GM19043 (cell line): Measurements from ENCODE around the gene U2AF2.

Experiments
- ATAC-seq: cut with Tn5 transposase; IDR thresholded peaks from one replicate; pipeline ENCODE4 v1.9.1; 2021; ENCODE audit warnings: low read depth; ENCODE audit not compliant: unreplicated experiment

Gene U2AF2

GRCh38 chr19:55621205-55621672 is 33.6 kb upstream of the U2AF2 start:
- ATAC-seq: no peak

- ATAC-seq: no peak
These were observed 33.1 kb upstream of the U2AF2 start for GRCh38 chr19:55621673-55622231.

GRCh38 chr19:55622242-55622969 is 32.4 kb upstream of the U2AF2 start:
- ATAC-seq: no peak

- ATAC-seq: no peak
These were observed 31.7 kb upstream of the U2AF2 start for GRCh38 chr19:55623130-55623529.

GRCh38 chr19:55623561-55623960 is 31.3 kb upstream of the U2AF2 start:
- no peak for ATAC-seq

- peak; percentile 41 for ATAC-seq
These were observed 30.5 kb upstream of the U2AF2 start, which contains the start of gene ZNF784 for GRCh38 chr19:55624109-55625003. Gene ZNF784, minus strand, starts transcription at chr19:55624566. Its CDS starts 5 bp downstream, at chr19:55624561.

- ATAC-seq: no peak
These were observed 29.9 kb upstream of the U2AF2 start for GRCh38 chr19:55625004-55625326.

GRCh38 chr19:55626350-55626749 is 28.5 kb upstream of the U2AF2 start:
- no peak for ATAC-seq

GRCh38 chr19:55632463-55632834 is 22.4 kb upstream of the U2AF2 start:
- no peak for ATAC-seq

- no peak for ATAC-seq
These were observed 21.0 kb upstream of the U2AF2 start for GRCh38 chr19:55633861-55634260.

- ATAC-seq: no peak
These were observed 19.5 kb upstream of the U2AF2 start for GRCh38 chr19:55635334-55635717.

GRCh38 chr19:55635856-55636440 is 18.9 kb upstream of the U2AF2 start:
- no peak for ATAC-seq

GRCh38 chr19:55636723-55637122 is 18.1 kb upstream of the U2AF2 start:
- ATAC-seq: no peak

- ATAC-seq: no peak
These were observed 17.3 kb upstream of the U2AF2 start for GRCh38 chr19:55637534-55637933.

GRCh38 chr19:55638864-55639359 is 15.9 kb upstream of the U2AF2 start:
- no peak for ATAC-seq

GRCh38 chr19:55640043-55640576 is 14.7 kb upstream of the U2AF2 start:
- ATAC-seq: no peak

GRCh38 chr19:55640577-55641425 is 14.0 kb upstream of the U2AF2 start, which contains the start of gene ZNF580:
Gene ZNF580, plus strand, starts transcription at chr19:55641002. Its CDS starts 1,507 bp downstream, at chr19:55642509.
- ATAC-seq: no peak

- no peak for ATAC-seq
These were observed 13.2 kb upstream of the U2AF2 start for GRCh38 chr19:55641426-55642152.
